Left ventricle myocardium inferior (tissue), 1 donor: ENCODE measurements around the gene POFUT2. TPM values are rescaled to one million over a fixed set of nuclear protein-coding genes. Genes with fewer than 3 reads are reported as not detected.

ENCODE experiments used
- DNase-seq: peaks from one replicate; pipeline ENCODE4 v3.0.0-alpha.2; 2020
- H3K27ac ChIP-seq: fragments of 200-600 bp; replicated peaks from 2 replicates; pipeline ENCODE4 v1.8.0; 2021
- H3K27me3 ChIP-seq: fragments of 200-600 bp; 2 replicates; pipeline ENCODE4 v1.8.0; 2021; ENCODE audit warnings: low read depth
- H3K36me3 ChIP-seq: fragments of 200-600 bp; 2 replicates; pipeline ENCODE4 v1.8.0; 2021
- H3K4me1 ChIP-seq: fragments of 200-600 bp; 2 replicates; pipeline ENCODE4 v1.8.0; 2021
- H3K4me3 ChIP-seq: fragments of 200-600 bp; 2 replicates; pipeline ENCODE4 v1.8.0; 2021; ENCODE audit warnings: mild to moderate bottlenecking, moderate library complexity
- H3K9me3 ChIP-seq: fragments of 200-600 bp; replicated peaks from 2 replicates; pipeline ENCODE4 v1.8.0; 2021
- intact Hi-C: fragments of 100-400 bp; cut with micrococcal nuclease; formaldehyde crosslinking; loops from one replicate; pipeline ENCODE4 v1.11.0; 2022
- long read RNA-seq: library from polyadenylated mRNA; unstranded; transcript quantifications from one replicate; pipeline ENCODE4 v2.0.0, GENCODE V29; 2021
- total RNA-seq: library from RNA; stranded (reverse); fragmentation: NEBNext Ultra II Directional; extraction: Animal tissue kit (Norgen Biotek cat#: 25700); gene quantifications from one replicate; pipeline ENCODE4 v1.2.1, GENCODE V29; 2021
- TF ChIP-seq, protein P1 (sequence below): fragments of 200-600 bp; IDR thresholded peaks from 2 replicates; pipeline ENCODE4 v1.8.0; 2021; ENCODE audit warnings: antibody characterized with exemption, mild to moderate bottlenecking, borderline replicate concordance
- donor health status: DM: no; HTN: yes; CAD: no; lungs with severe emphysema.

The POFUT2 gene, protein sequence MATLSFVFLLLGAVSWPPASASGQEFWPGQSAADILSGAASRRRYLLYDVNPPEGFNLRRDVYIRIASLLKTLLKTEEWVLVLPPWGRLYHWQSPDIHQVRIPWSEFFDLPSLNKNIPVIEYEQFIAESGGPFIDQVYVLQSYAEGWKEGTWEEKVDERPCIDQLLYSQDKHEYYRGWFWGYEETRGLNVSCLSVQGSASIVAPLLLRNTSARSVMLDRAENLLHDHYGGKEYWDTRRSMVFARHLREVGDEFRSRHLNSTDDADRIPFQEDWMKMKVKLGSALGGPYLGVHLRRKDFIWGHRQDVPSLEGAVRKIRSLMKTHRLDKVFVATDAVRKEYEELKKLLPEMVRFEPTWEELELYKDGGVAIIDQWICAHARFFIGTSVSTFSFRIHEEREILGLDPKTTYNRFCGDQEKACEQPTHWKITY
- total RNA-seq: 20.9 TPM
- long read RNA-seq, full-length matches to known transcripts: 32 of 46 reads
- long read RNA-seq, partial matches to known transcripts: 6 of 46 reads
- long read RNA-seq, other reads (novel, unspliced or antisense): 8 of 46 reads

DNA sequence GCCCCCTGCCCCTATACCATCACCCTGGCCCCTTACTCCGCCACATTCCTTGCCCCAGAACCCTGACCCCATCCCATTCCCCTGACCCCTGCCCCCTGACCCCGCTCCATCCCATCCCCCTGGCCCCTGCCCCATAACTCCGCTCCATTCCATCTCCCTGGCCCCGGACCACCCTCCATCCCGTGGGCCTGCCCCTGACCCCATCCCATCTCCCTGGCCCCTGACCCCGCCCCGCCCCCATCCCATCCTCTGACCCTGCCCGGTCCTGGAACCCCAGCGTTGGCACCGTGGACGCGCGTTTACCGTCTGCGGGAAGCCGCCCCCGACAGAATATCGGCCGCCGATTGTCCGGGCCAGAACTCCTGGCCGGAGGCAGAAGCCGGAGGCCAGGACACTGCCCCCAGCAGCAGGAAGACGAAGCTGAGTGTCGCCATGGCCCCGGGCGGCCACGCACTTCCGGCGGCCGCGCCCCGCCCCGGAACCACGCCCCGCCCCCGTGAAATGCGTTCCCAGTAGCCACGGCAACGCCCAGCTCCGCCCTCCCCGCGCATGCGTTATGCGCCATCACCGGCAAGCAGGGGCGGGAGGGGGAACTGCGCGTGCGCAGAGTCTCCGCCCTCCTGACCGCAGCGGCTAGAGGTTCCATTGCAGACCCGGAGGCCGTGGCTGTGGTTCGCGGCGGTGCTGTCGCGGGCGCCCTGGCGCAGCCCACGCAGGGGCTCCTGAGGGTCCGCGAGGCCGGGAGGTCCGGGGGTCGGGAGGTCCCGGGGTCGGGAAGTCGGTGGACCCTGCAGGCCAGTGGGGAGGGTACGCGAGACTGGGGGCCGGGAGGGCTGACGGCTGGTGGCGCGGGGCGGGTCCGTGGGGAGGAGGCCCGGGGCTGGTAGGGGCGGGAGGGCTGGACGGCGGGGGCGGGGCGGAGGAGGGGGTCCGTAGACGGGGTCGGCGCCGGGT, at the start of gene POFUT2:
Gene POFUT2 (minus strand): TSS at position 458 of the 954 bp plus-strand sequence. CDS start 24 bp downstream, at position 434.
- H3K4me1 ChIP-seq: peaks cover 31% of the 10 kb centered on the region

DNA sequence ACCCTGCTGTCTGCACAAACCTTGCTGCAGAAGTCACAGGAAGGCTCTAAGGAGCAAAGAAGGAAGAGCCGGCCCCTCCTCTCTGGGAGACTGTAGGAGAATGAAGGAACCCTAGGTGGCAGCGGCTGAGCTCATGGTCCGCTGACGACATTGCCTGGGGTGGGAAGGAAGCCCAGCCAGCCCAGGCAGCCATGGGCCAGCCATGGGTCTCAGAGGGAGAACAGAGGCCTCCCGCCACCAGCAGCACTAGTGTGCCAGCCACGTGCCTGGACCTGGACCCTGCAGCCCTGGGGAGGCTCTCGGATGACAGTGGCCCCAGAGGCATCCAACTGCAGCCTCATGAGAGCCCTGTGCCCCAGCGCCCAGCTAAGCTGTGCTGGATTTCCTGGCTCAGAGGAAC, 49.2 kb upstream of the POFUT2 start:
- DNase-seq: peak; percentile 38
- no peak overlapping the region for H3K4me3 ChIP-seq
- TF ChIP-seq, protein P1, sequence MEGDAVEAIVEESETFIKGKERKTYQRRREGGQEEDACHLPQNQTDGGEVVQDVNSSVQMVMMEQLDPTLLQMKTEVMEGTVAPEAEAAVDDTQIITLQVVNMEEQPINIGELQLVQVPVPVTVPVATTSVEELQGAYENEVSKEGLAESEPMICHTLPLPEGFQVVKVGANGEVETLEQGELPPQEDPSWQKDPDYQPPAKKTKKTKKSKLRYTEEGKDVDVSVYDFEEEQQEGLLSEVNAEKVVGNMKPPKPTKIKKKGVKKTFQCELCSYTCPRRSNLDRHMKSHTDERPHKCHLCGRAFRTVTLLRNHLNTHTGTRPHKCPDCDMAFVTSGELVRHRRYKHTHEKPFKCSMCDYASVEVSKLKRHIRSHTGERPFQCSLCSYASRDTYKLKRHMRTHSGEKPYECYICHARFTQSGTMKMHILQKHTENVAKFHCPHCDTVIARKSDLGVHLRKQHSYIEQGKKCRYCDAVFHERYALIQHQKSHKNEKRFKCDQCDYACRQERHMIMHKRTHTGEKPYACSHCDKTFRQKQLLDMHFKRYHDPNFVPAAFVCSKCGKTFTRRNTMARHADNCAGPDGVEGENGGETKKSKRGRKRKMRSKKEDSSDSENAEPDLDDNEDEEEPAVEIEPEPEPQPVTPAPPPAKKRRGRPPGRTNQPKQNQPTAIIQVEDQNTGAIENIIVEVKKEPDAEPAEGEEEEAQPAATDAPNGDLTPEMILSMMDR: no peak
- H3K9me3 ChIP-seq: no peaks in the 10 kb centered on the region
- no peaks in the 10 kb centered on the region for H3K36me3 ChIP-seq
- intact Hi-C loops: no loop called here
- no peak overlapping the region for H3K27ac ChIP-seq
- peaks cover 21% of the 10 kb centered on the region for H3K4me1 ChIP-seq
- H3K27me3 ChIP-seq: no peaks in the 10 kb centered on the region

More for the DNA sequence above, at the start of gene POFUT2:
- TF ChIP-seq, protein P1: no peak
- DNase-seq: peak; percentile 96
- Histone ChIP-seq H3K36me3 (peaks cover 30% of the 10 kb centered on the region), H3K4me3 (peak within 1 kb of the TSS; percentile 84), H3K27ac (peak within 1 kb of the TSS; percentile 87), H3K9me3 (no peaks in the 10 kb centered on the region), H3K27me3 (no peaks in the 10 kb centered on the region)
- intact Hi-C loops: no loop called here

DNA sequence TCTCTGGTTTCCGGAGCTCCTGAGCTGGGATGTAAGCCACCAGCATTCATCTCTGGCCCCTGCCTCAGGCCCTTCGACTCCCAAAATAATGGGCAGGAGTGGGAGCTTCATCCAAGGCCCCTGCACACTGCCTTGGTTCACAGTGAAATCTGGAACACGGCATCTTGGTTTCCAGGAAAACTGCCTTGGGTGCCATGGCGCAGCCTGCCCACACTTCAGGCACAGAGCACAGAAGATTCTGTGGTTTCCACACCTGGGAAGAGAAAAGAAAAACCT, 48.8 kb upstream of the POFUT2 start:
- Histone ChIP-seq H3K27ac (no peak overlapping the region), H3K9me3 (no peaks in the 10 kb centered on the region), H3K36me3 (no peaks in the 10 kb centered on the region), H3K4me3 (no peak overlapping the region), H3K27me3 (no peaks in the 10 kb centered on the region), H3K4me1 (peaks cover 20% of the 10 kb centered on the region)
- DNase-seq: no peak
- TF ChIP-seq, protein P1: no peak
- intact Hi-C loops: no loop called here

DNA sequence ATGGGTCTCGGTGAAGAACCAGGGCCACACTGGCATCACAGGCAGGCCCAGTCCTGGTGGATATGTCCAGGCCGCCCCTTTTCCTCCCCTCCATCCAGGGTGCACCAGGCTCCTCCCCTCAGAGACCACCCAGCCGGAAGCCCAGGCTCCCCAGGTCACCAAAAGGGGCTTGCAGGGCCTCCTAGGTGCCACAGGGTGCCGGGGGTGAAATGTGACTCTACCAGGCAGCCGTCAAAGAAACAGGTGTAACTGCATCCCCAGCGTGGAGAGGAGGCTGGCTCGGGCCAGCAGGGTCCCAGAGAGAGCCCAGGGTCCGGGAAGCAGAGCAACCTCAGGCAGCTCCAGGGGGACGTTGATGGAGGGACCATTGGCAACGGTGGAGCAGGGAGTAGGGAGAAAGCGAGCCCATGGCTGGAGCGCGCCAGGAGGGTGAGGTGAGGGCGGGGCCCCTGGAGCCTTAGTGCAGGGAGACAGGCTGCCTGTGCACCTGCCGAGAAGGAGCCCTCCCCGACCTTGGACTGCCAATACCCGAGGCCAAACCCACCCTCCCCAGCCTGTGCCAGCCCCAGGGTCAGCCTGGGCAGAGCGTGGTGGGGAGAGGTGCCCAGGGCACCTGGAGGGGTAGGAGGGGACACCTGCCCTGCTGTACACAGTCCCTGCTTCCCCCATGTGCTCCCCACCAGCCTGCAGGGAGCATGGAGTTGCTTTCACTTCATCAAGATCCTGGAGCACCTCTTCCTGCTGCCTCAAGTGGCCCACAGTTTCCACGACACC, 48.3 kb upstream of the POFUT2 start:
- no peaks in the 10 kb centered on the region for H3K36me3 ChIP-seq
- peaks cover 15% of the 10 kb centered on the region for H3K4me1 ChIP-seq
- H3K9me3 ChIP-seq: no peaks in the 10 kb centered on the region
- no peak overlapping the region for H3K27ac ChIP-seq
- DNase-seq: peak; percentile 12
- no peak overlapping the region for H3K4me3 ChIP-seq
- TF ChIP-seq, protein P1: no peak
- intact Hi-C loops: no loop called here
- no peaks in the 10 kb centered on the region for H3K27me3 ChIP-seq

DNA sequence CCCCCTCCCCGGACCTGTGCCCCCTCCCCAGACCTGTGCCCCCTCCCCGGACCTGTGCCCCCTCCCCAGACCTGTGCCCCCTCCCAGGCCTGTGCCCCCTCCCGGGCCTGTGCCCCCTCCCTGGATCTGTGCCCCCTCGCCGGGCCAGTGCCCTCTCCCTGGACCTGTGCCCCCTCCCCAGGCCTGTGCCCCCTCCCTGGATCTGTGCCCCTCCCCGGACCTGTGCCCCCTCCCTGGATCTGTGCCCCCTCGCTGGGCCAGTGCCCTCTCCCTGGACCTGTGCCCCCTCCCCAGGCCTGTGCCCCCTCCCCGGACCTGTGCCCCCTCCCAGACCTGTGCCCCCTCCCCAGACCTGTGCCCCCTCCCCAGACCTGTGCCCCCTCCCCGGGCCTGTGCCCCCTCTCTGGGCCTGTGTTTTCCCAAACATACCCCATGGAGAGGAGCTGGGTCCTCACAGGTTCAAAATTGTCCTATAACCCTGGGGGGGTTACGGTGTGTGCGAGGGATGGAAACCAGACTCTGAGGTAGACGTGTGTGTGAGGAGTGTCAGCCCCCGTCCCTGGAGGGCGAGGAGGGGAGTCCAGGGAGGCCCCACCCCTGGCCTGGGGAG, 47.6 kb upstream of the POFUT2 start:
- Histone ChIP-seq H3K4me1 (peaks cover 16% of the 10 kb centered on the region), H3K4me3 (no peak overlapping the region), H3K36me3 (no peaks in the 10 kb centered on the region), H3K27ac (no peak overlapping the region), H3K27me3 (no peaks in the 10 kb centered on the region), H3K9me3 (no peaks in the 10 kb centered on the region)
- TF ChIP-seq, protein P1: no peak
- intact Hi-C loops: no loop called here
- peak; percentile 11 for DNase-seq
